Liver (tissue), 9 donors: ENCODE results near the gene LHPP. TPM values are rescaled to one million over a fixed set of nuclear protein-coding genes. Genes with fewer than 3 reads are reported as not detected.

Source experiments
- DNase-seq: peaks from one replicate; pipeline ENCODE4 v3.0.0-alpha.2; 2017; ENCODE audit warnings: low spot score
- H3K27ac ChIP-seq, 2 donors: one replicate each; pipeline ENCODE4 v1.7.0; 2013; ENCODE audit warnings: inconsistent platforms in 2 of 2, low read length in 2 of 2, control low read depth in 1 of 2, low read depth in 1 of 2, mild to moderate bottlenecking in 1 of 2
- H3K27me3 ChIP-seq, 4 donors: one replicate each; pipeline versions ENCODE4 v1.6.1 to v1.7.0; 2013; ENCODE audit warnings: low read length in 3 of 4, inconsistent platforms in 1 of 4, mild to moderate bottlenecking in 1 of 4, moderate library complexity in 1 of 4; ENCODE audit not compliant: control insufficient read depth in 4 of 4, insufficient read depth in 4 of 4
- H3K36me3 ChIP-seq, 4 donors: one replicate each; pipeline versions ENCODE4 v1.6.1 to v1.7.0; 2013; ENCODE audit warnings: low read length in 3 of 4, mild to moderate bottlenecking in 3 of 4, low read depth in 1 of 4, moderate library complexity in 1 of 4; ENCODE audit not compliant: control insufficient read depth in 4 of 4, insufficient read depth in 3 of 4
- H3K4me1 ChIP-seq, 4 donors: one replicate each; pipeline versions ENCODE4 v1.6.1 to v1.7.0; 2013; ENCODE audit warnings: low read length in 3 of 4, mild to moderate bottlenecking in 3 of 4, moderate library complexity in 1 of 4; ENCODE audit not compliant: control insufficient read depth in 4 of 4, insufficient read depth in 4 of 4
- H3K4me3 ChIP-seq, 3 donors: one replicate each; pipeline versions ENCODE4 v1.6.1 to v1.7.0; 2013; ENCODE audit warnings: low read length in 3 of 3, control low read depth in 1 of 3, low read depth in 1 of 3, mild to moderate bottlenecking in 1 of 3
- H3K9ac ChIP-seq, 2 donors: one replicate each; pipeline ENCODE4 v1.7.0; 2013; ENCODE audit warnings: low read length in 2 of 2, mild to moderate bottlenecking in 2 of 2, moderate library complexity in 2 of 2, control low read depth in 1 of 2, low read depth in 1 of 2
- H3K9me3 ChIP-seq, 4 donors: one replicate each; pipeline versions ENCODE4 v1.6.1 to v1.7.0; 2013; ENCODE audit warnings: low read length in 3 of 4; ENCODE audit not compliant: control insufficient read depth in 4 of 4
- CTCF ChIP-seq: fragments of 150-350 bp; IDR thresholded peaks from 2 replicates; pipeline ENCODE4 v1.5.1; 2017; ENCODE audit warnings: improper control_type of control experiment, low read depth, low read length; ENCODE audit not compliant: missing input control
- EGR1 ChIP-seq, 2 donors: IDR thresholded peaks; 2 replicates each; pipeline ENCODE4 v1.6.1; 2016 to 2018; ENCODE audit warnings: antibody characterized with exemption in 2 of 2, low read depth in 2 of 2
- FOXA1 ChIP-seq: IDR thresholded peaks from 2 replicates; pipeline ENCODE4 v1.6.1; 2016; ENCODE audit warnings: antibody characterized with exemption
- FOXA2 ChIP-seq: IDR thresholded peaks from 2 replicates; pipeline ENCODE4 v1.6.1; 2016; ENCODE audit warnings: antibody characterized with exemption
- GABPA ChIP-seq, 2 donors: IDR thresholded peaks in 1 of 2; conservative IDR thresholded peaks in 1 of 2; 2 replicates each; pipeline ENCODE4 v1.6.1; 2016; ENCODE audit warnings: antibody characterized with exemption in 2 of 2, mild to moderate bottlenecking in 1 of 2, moderate library complexity in 1 of 2
- HNF4A ChIP-seq, 2 donors: conservative IDR thresholded peaks; 2 replicates each; pipeline ENCODE4 v1.6.1; 2016; ENCODE audit warnings: antibody characterized with exemption in 2 of 2, mild to moderate bottlenecking in 2 of 2
- HNF4G ChIP-seq: IDR thresholded peaks from 2 replicates; pipeline ENCODE4 v1.6.1; 2016; ENCODE audit warnings: antibody characterized with exemption
- JUND ChIP-seq, 2 donors: IDR thresholded peaks; 2 replicates each; pipeline ENCODE4 v1.6.1; 2016; ENCODE audit warnings: antibody characterized with exemption in 2 of 2
- NR2F2 ChIP-seq: IDR thresholded peaks from 2 replicates; pipeline ENCODE4 v1.6.1; 2016; ENCODE audit warnings: antibody characterized with exemption
- RAD21 ChIP-seq, 2 donors: IDR thresholded peaks; 2 replicates each; pipeline ENCODE4 v1.6.1; 2016; ENCODE audit warnings: antibody characterized with exemption in 2 of 2, mild to moderate bottlenecking in 2 of 2
- RXRA ChIP-seq, 2 donors: IDR thresholded peaks; 2 replicates each; pipeline ENCODE4 v1.6.1; 2017 to 2018; ENCODE audit warnings: antibody characterized with exemption in 2 of 2, mild to moderate bottlenecking in 1 of 2
- SP1 ChIP-seq: IDR thresholded peaks from 2 replicates; pipeline ENCODE4 v1.6.1; 2018; ENCODE audit warnings: antibody characterized with exemption, mild to moderate bottlenecking
- YY1 ChIP-seq: IDR thresholded peaks from 2 replicates; pipeline ENCODE4 v1.6.1; 2016; ENCODE audit warnings: antibody characterized with exemption, mild to moderate bottlenecking
- ZBTB33 ChIP-seq: IDR thresholded peaks from 2 replicates; pipeline ENCODE4 v1.6.1; 2016; ENCODE audit warnings: antibody characterized with exemption
- WGBS: extraction: QIAGEN DNeasy Blood & Tissue Kit; methylation state at CpG from one replicate; pipeline ENCODE4 v1.1.7; 2013; 5-methylcytosine and 5-hydroxymethylcytosine counted together
- polyA plus RNA-seq, 2 donors: library from polyadenylated mRNA; stranded (reverse) in 1 of 2; unstranded in 1 of 2; fragments of 200-250 nt in 1 of 2; fragments of >200 nt in 1 of 2; fragmentation: Nextera tagmentation in 1 of 2; extraction: Ambion mirVana in 1 of 2; gene quantifications; one replicate each; pipeline versions ENCODE4 v1.2.1 to v1.2.3, GENCODE V29; 2013 to 2015
- total RNA-seq, 2 donors: library from RNA; depleted of rRNA; stranded (reverse); fragments of >200 nt; gene quantifications; one replicate each; pipeline ENCODE4 v1.2.3, GENCODE V29; 2014
- TF ChIP-seq, protein P1 (sequence below): IDR thresholded peaks from 2 replicates; pipeline ENCODE4 v1.6.1; 2016; ENCODE audit warnings: antibody characterized with exemption
- donor health status: healthy.
- donor health status: healthy.
- donor health status: healthy.
- donor health status: healthy.
- donor health status: healthy.

Gene LHPP
- total and polyA plus RNA-seq, 4 donors, result 15.9 to 39.9 (median 26.2) TPM

GRCh38 chr10:124505279-124505678 lies 43.7 kb downstream of the LHPP start:
- no peaks in the 10 kb centered on the region for H3K4me1 ChIP-seq
- no peak overlapping the region for H3K9ac ChIP-seq
- H3K27me3 ChIP-seq, result no peaks in the 10 kb centered on the region
- 86% methylated on average over 2 of the region's 2 CpGs for WGBS
- no peak overlapping the region for H3K27ac ChIP-seq
- H3K4me3 ChIP-seq, result no peak overlapping the region
- no peak for TF ChIP-seq HNF4G
- no peak for TF ChIP-seq SP1
- no peak for TF ChIP-seq NR2F2
- TF ChIP-seq RXRA (IDR thresholded peaks at IDR 0.05), result no peak
- TF ChIP-seq JUND (IDR thresholded peaks at IDR 0.05), result no peak
- no peak for TF ChIP-seq FOXA2
- no peak for TF ChIP-seq HNF4A (conservative IDR thresholded peaks at IDR 0.05)
- TF ChIP-seq ZBTB33, result no peak
- no peak for TF ChIP-seq EGR1 (IDR thresholded peaks at IDR 0.05; ENCODE audit: low read depth in 2 of 2)
- no peak for TF ChIP-seq CTCF
- TF ChIP-seq, protein P1, sequence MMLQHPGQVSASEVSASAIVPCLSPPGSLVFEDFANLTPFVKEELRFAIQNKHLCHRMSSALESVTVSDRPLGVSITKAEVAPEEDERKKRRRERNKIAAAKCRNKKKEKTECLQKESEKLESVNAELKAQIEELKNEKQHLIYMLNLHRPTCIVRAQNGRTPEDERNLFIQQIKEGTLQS, result no peak
- no peak for TF ChIP-seq GABPA (IDR thresholded peaks at IDR 0.05 in 1 of 2, conservative IDR thresholded peaks at IDR 0.05 in 1 of 2)
- H3K9me3 ChIP-seq, result peaks cover 0 to 2% (median 0%) of the 10 kb centered on the region in 4 donors
- no peak for DNase-seq
- peaks cover 2 to 17% (median 8%) of the 10 kb centered on the region in 4 donors for H3K36me3 ChIP-seq

- H3K4me3 ChIP-seq, result no peak overlapping the region
- 87% methylated on average over 8 of the region's 8 CpGs for WGBS
- DNase-seq, result no peak
- H3K9ac ChIP-seq, result no peak overlapping the region
- TF ChIP-seq RAD21 (IDR thresholded peaks at IDR 0.05) (no peak), GABPA (IDR thresholded peaks at IDR 0.05 in 1 of 2, conservative IDR thresholded peaks at IDR 0.05 in 1 of 2) (no peak), HNF4G (no peak), JUND (IDR thresholded peaks at IDR 0.05) (no peak), SP1 (no peak), RXRA (IDR thresholded peaks at IDR 0.05) (no peak), FOXA2 (no peak), HNF4A (conservative IDR thresholded peaks at IDR 0.05) (no peak), ZBTB33 (no peak), YY1 (no peak), FOXA1 (no peak), NR2F2 (no peak), EGR1 (IDR thresholded peaks at IDR 0.05; ENCODE audit: low read depth in 2 of 2) (no peak)
- TF ChIP-seq, protein P1, result no peak
- no peaks in the 10 kb centered on the region for H3K4me1 ChIP-seq
- H3K27ac ChIP-seq, result no peak overlapping the region
- H3K27me3 ChIP-seq, result no peaks in the 10 kb centered on the region
- peaks cover 0 to 13% (median 5%) of the 10 kb centered on the region in 4 donors for H3K36me3 ChIP-seq
- no peaks in the 10 kb centered on the region for H3K9me3 ChIP-seq
Observed at GRCh38 chr10:124508070-124508667, 46.5 kb downstream of the LHPP start.
